HEK293 (cell line): ENCODE measurements around the gene NCOA3.

ENCODE experiments used
- CTCF ChIA-PET: fragments of 350-600 bp; formaldehyde crosslinking; extraction: SDS; loops from one replicate; lab custom pipeline; 2021; ENCODE audit warnings: antibody characterized with exemption; lab: Yijun Ruan, JAX
- POLR2A ChIA-PET: fragments of 300-600 bp; formaldehyde crosslinking; extraction: SDS; loops from one replicate; lab custom pipeline; 2020; ENCODE audit warnings: antibody characterized with exemption, inconsistent platforms; lab: Yijun Ruan, JAX
- H3K27ac ChIP-seq: fragments of 200-500 bp; sonication (Bioruptor generic); 2 replicates; pipeline ENCODE4 v1.5.1; 2014; ENCODE audit warnings: low read depth, low read length, control low read depth, inconsistent platforms; ENCODE audit errors: extremely low read depth
- H3K36me3 ChIP-seq, 2 experiments: fragments of 200-500 bp in 1 of 2; sonication (Bioruptor generic) in 1 of 2; 1 replicate in 1 of 2; 2 replicates in 1 of 2; pipeline ENCODE4 v1.5.1; 2014 to 2017; ENCODE audit warnings: inconsistent platforms in 2 of 2, low read length in 2 of 2; ENCODE audit not compliant: control insufficient read depth in 2 of 2, insufficient read depth in 1 of 2
- H3K4me1 ChIP-seq: fragments of 200-500 bp; sonication (Bioruptor generic); 2 replicates; pipeline ENCODE4 v1.5.1; 2014; ENCODE audit warnings: mild to moderate bottlenecking, low read length, inconsistent platforms; ENCODE audit not compliant: control insufficient read depth, insufficient read depth
- H3K4me3 ChIP-seq: 2 replicates; pipeline ENCODE4 v1.5.1; 2011; ENCODE audit warnings: low read depth, mild to moderate bottlenecking, control low read depth, low read length, moderate library complexity
- H3K9me3 ChIP-seq: fragments of 200-500 bp; sonication (Bioruptor generic); 2 replicates; pipeline ENCODE4 v1.5.1; 2014; ENCODE audit warnings: low read depth, low read length, inconsistent platforms; ENCODE audit not compliant: control insufficient read depth, insufficient read depth
- ELK4 ChIP-seq: IDR thresholded peaks from 2 replicates; pipeline ENCODE4 v1.6.1; 2011; ENCODE audit warnings: mild to moderate bottlenecking, low read depth, low read length, borderline replicate concordance
- GLIS2 ChIP-seq: fragments of 450-650 bp; formaldehyde crosslinking; IDR thresholded peaks from 2 replicates; pipeline ENCODE4 v1.5.1; 2016; ENCODE audit warnings: missing biosample characterization, missing genetic modification characterization
- HOXA7 ChIP-seq: sonication (generic); formaldehyde crosslinking; IDR thresholded peaks from 2 replicates; pipeline ENCODE4 v1.8.1; 2022; ENCODE audit warnings: missing genetic modification reagents, borderline replicate concordance
- PRDM6 ChIP-seq: fragments of 450-650 bp; formaldehyde crosslinking; IDR thresholded peaks from 2 replicates; pipeline ENCODE4 v1.5.1; 2017; ENCODE audit warnings: missing biosample characterization, missing genetic modification characterization
- TRIM28 ChIP-seq: IDR thresholded peaks from 2 replicates; pipeline ENCODE4 v1.6.1; 2011; ENCODE audit warnings: low read length, control low read depth, borderline replicate concordance
- ZBTB20 ChIP-seq: fragments of 450-650 bp; formaldehyde crosslinking; IDR thresholded peaks from 2 replicates; pipeline ENCODE4 v1.5.1; 2016; ENCODE audit warnings: missing biosample characterization, missing genetic modification characterization
- ZBTB48 ChIP-seq: fragments of 450-650 bp; formaldehyde crosslinking; IDR thresholded peaks from 2 replicates; pipeline ENCODE4 v1.5.1; 2016; ENCODE audit warnings: missing biosample characterization, missing genetic modification characterization
- ZBTB8A ChIP-seq: fragments of 450-650 bp; formaldehyde crosslinking; IDR thresholded peaks from 2 replicates; pipeline ENCODE4 v1.5.1; 2016; ENCODE audit warnings: missing biosample characterization, missing genetic modification characterization
- ZNF169 ChIP-seq: fragments of 450-650 bp; formaldehyde crosslinking; IDR thresholded peaks from 2 replicates; pipeline ENCODE4 v1.5.1; 2016; ENCODE audit warnings: missing biosample characterization, missing genetic modification characterization
- ZNF174 ChIP-seq: fragments of 450-650 bp; formaldehyde crosslinking; IDR thresholded peaks from 2 replicates; pipeline ENCODE4 v1.5.0; 2017; ENCODE audit warnings: missing biosample characterization, mild to moderate bottlenecking, missing genetic modification characterization
- ZNF184 ChIP-seq: fragments of 450-650 bp; IDR thresholded peaks from 2 replicates; pipeline ENCODE4 v1.5.1; 2018; ENCODE audit warnings: missing biosample characterization, mild to moderate bottlenecking, missing genetic modification characterization
- ZNF248 ChIP-seq: fragments of 450-650 bp; formaldehyde crosslinking; IDR thresholded peaks from 2 replicates; pipeline ENCODE4 v1.5.1; 2017; ENCODE audit warnings: missing biosample characterization, missing genetic modification characterization
- ZNF280C ChIP-seq: fragments of 450-650 bp; formaldehyde crosslinking; IDR thresholded peaks from 2 replicates; pipeline ENCODE4 v1.5.1; 2016; ENCODE audit warnings: missing biosample characterization, missing genetic modification characterization
- ZNF354C ChIP-seq: fragments of 450-650 bp; formaldehyde crosslinking; IDR thresholded peaks from 2 replicates; pipeline ENCODE4 v1.5.1; 2016; ENCODE audit warnings: missing biosample characterization, missing genetic modification characterization, low read depth, borderline replicate concordance
- ZNF48 ChIP-seq: fragments of 450-650 bp; formaldehyde crosslinking; IDR thresholded peaks from 2 replicates; pipeline ENCODE4 v1.5.1; 2016; ENCODE audit warnings: missing biosample characterization, missing genetic modification characterization
- ZNF623 ChIP-seq: fragments of 450-650 bp; formaldehyde crosslinking; IDR thresholded peaks from 2 replicates; pipeline ENCODE4 v1.5.1; 2016; ENCODE audit warnings: missing biosample characterization, missing genetic modification characterization
- ZNF664 ChIP-seq: fragments of 450-650 bp; formaldehyde crosslinking; IDR thresholded peaks from 2 replicates; pipeline ENCODE4 v1.5.1; 2016; ENCODE audit warnings: missing biosample characterization, missing genetic modification characterization
- ZNF830 ChIP-seq: fragments of 450-650 bp; IDR thresholded peaks from 2 replicates; pipeline ENCODE4 v1.5.0; 2018; ENCODE audit warnings: missing biosample characterization, missing genetic modification characterization, low read depth, mild to moderate bottlenecking, moderate library complexity
- ZNF843 ChIP-seq: fragments of 450-650 bp; formaldehyde crosslinking; IDR thresholded peaks from 2 replicates; pipeline ENCODE4 v1.5.1; 2016; ENCODE audit warnings: missing biosample characterization, missing genetic modification characterization
- TF ChIP-seq, protein P1 (sequence below): fragments of 450-650 bp; formaldehyde crosslinking; IDR thresholded peaks from 2 replicates; pipeline ENCODE4 v1.5.1; 2016; ENCODE audit warnings: missing biosample characterization, missing genetic modification characterization
- TF ChIP-seq, protein P2 (sequence below): sonication (generic); formaldehyde crosslinking; IDR thresholded peaks from 2 replicates; pipeline ENCODE4 v1.8.1; 2022; ENCODE audit warnings: mild to moderate bottlenecking, moderate library complexity, missing genetic modification reagents
- TF ChIP-seq, protein P3 (sequence below): fragments of 450-650 bp; formaldehyde crosslinking; IDR thresholded peaks from 2 replicates; pipeline ENCODE4 v1.5.1; 2017; ENCODE audit warnings: missing biosample characterization, missing genetic modification characterization

NCOA3 gene

GRCh38 chr20:47611785-47612184 is 110.1 kb downstream of the NCOA3 start:
- CTCF ChIA-PET = interaction anchor here (0.7 to 1.3 kb wide), 2 partner anchors 9 to 623 kb away, joined by 4 read pairs; no protein-coding TSS in a partner anchor
- POLR2A ChIA-PET = interaction anchor here (1.1 to 1.3 kb wide), 2 partner anchors 12 to 110 kb away, joined by 3 to 5 read pairs; partner anchors contain the start of gene NCOA3
- no peak overlapping the region for H3K4me3 ChIP-seq

DNA sequence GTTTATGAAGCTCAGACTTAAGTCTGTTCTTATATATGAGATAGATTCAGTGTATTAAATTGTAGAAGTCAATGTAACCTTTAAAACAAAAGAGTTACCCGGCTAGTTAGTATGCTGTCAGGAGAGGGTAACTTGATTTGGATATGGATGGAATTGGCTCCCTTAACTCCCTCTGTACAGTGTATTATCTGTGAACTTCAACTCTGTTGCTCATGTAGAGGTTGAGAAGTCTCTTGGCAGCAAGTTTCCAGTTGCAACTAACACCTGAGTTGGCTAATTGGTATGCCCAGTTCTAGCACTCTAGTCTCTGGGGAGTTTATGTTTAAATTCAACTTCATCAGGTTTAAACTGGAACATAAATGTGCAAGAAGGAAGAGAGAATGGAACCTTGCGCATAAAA is 111.0 kb downstream of the NCOA3 start:
- ChIA-PET CTCF (interaction anchor here (0.7 to 1.3 kb wide), 2 partner anchors 8 to 624 kb away, joined by 4 read pairs; no protein-coding TSS in a partner anchor), POLR2A (interaction anchor here (1.1 kb wide), 1 partner anchor 111 kb away, joined by 3 read pairs; the partner anchor contains the start of gene NCOA3)
- no peak overlapping the region for H3K27ac ChIP-seq
- TF ChIP-seq ZNF48 = no peak
- no peak for TF ChIP-seq ZNF184 (tag by site-specific recombination)
- TF ChIP-seq GLIS2 = no peak
- TF ChIP-seq ZBTB20 (tag by site-specific recombination) = no peak
- TF ChIP-seq, protein P1, sequence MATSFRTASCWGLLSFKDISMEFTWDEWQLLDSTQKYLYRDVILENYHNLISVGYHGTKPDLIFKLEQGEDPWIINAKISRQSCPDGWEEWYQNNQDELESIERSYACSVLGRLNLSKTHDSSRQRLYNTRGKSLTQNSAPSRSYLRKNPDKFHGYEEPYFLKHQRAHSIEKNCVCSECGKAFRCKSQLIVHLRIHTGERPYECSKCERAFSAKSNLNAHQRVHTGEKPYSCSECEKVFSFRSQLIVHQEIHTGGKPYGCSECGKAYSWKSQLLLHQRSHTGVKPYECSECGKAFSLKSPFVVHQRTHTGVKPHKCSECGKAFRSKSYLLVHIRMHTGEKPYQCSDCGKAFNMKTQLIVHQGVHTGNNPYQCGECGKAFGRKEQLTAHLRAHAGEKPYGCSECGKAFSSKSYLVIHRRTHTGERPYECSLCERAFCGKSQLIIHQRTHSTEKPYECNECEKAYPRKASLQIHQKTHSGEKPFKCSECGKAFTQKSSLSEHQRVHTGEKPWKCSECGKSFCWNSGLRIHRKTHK (tag by site-specific recombination) = no peak
- TF ChIP-seq, protein P2, sequence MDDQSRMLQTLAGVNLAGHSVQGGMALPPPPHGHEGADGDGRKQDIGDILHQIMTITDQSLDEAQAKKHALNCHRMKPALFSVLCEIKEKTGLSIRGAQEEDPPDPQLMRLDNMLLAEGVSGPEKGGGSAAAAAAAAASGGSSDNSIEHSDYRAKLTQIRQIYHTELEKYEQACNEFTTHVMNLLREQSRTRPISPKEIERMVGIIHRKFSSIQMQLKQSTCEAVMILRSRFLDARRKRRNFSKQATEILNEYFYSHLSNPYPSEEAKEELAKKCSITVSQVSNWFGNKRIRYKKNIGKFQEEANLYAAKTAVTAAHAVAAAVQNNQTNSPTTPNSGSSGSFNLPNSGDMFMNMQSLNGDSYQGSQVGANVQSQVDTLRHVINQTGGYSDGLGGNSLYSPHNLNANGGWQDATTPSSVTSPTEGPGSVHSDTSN (CRISPR knock-in tag) = no peak
- no peak for TF ChIP-seq ZNF169 (tag by site-specific recombination)
- TF ChIP-seq, protein P3, sequence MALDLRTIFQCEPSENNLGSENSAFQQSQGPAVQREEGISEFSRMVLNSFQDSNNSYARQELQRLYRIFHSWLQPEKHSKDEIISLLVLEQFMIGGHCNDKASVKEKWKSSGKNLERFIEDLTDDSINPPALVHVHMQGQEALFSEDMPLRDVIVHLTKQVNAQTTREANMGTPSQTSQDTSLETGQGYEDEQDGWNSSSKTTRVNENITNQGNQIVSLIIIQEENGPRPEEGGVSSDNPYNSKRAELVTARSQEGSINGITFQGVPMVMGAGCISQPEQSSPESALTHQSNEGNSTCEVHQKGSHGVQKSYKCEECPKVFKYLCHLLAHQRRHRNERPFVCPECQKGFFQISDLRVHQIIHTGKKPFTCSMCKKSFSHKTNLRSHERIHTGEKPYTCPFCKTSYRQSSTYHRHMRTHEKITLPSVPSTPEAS (tag by site-specific recombination) = no peak
- no peak for TF ChIP-seq ZBTB48 (tag by site-specific recombination)
- TF ChIP-seq ZNF830 (tag by site-specific recombination) = no peak
- TF ChIP-seq ZNF354C (tag by site-specific recombination) = no peak

More at GRCh38 chr20:47611785-47612184, 110.1 kb downstream of the NCOA3 start:
- Histone ChIP-seq H3K36me3 (no peaks in the 10 kb centered on the region), H3K27ac (no peak overlapping the region)
- no peak for TF ChIP-seq ELK4
- TF ChIP-seq TRIM28 = no peak
- no peak for TF ChIP-seq ZNF623
- TF ChIP-seq ZNF664 = no peak
- no peak for TF ChIP-seq ZBTB8A (tag by site-specific recombination)
- TF ChIP-seq ZNF174 (tag by site-specific recombination) = no peak
- no peak for TF ChIP-seq ZNF248 (tag by site-specific recombination)
- TF ChIP-seq, protein P1 (tag by site-specific recombination) = no peak
- TF ChIP-seq ZNF843 (tag by site-specific recombination) = no peak
- TF ChIP-seq PRDM6 (tag by site-specific recombination) = no peak
- TF ChIP-seq HOXA7 (CRISPR knock-in tag) = no peak
- TF ChIP-seq ZNF280C (tag by site-specific recombination) = no peak
- TF ChIP-seq, all 188 proteins: peak for 0
- Histone ChIP-seq H3K4me1 (peaks cover 6% of the 10 kb centered on the region; the same call in 1 of the 2 replicates), H3K9me3 (no peaks in the 10 kb centered on the region)

More for the DNA sequence above, 111.0 kb downstream of the NCOA3 start:
- Histone ChIP-seq H3K9me3 (no peaks in the 10 kb centered on the region), H3K4me1 (no peaks in the 10 kb centered on the region), H3K36me3 (no peaks in the 10 kb centered on the region), H3K4me3 (no peak overlapping the region)
